ENCODE results near the gene TEDC2. TPM values are rescaled to one million over a fixed set of nuclear protein-coding genes. Genes with fewer than 3 reads are reported as not detected.
A peak's percentile ranks its signal among the peaks of the same experiment; 100 is the strongest.

TEDC2 gene
- total and polyA plus RNA-seq, 10 of the 15 experiments (the other 5 are each of a cell fraction or from before 2014, with no cell fraction given): 0.23 to 47.9 (median 19.1) TPM

DNA sequence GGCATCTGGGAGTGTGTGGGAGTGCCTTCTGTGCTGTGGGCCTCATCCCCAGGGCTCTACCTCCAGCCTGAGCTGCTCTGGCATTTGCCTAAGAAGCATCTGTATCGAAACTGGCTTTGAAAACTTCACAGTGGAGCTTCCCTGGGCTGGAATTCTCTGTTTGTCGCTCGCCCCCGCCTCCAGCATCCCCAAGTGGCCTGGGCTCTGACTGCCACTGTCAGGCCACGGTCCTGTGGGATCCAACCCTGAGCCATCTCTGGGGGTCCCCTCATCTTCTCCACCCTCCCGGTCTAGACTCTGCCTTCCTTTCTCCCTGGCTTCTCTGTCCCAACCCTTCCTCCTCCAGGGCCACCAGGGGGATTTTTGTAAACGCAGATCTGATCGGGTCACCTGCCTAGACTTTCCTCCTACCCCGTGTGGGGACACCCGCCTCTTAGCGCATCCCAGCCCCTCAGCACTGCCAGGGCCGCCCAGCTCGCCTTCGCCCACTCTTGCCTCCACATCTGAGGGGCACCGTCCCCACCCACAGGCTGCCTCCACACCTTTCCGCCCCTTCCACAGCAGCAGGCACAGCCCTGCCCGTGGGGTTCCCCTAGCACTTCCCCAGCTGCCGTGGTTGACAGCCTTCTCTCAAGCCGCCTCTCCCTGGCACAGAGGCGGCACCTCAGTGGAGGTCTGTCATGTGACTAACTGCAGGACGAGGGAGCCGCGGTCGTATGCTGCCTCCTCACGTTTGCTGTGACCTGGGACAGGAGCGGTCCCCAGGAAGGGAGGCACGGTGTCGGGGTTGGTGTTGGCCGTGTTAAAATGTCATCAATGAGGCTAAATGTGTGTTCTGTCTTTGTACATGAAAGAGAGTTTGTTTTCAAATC lies 27.0 kb downstream of the TEDC2 start (continued):
- TF ChIP-seq, protein P1, sequence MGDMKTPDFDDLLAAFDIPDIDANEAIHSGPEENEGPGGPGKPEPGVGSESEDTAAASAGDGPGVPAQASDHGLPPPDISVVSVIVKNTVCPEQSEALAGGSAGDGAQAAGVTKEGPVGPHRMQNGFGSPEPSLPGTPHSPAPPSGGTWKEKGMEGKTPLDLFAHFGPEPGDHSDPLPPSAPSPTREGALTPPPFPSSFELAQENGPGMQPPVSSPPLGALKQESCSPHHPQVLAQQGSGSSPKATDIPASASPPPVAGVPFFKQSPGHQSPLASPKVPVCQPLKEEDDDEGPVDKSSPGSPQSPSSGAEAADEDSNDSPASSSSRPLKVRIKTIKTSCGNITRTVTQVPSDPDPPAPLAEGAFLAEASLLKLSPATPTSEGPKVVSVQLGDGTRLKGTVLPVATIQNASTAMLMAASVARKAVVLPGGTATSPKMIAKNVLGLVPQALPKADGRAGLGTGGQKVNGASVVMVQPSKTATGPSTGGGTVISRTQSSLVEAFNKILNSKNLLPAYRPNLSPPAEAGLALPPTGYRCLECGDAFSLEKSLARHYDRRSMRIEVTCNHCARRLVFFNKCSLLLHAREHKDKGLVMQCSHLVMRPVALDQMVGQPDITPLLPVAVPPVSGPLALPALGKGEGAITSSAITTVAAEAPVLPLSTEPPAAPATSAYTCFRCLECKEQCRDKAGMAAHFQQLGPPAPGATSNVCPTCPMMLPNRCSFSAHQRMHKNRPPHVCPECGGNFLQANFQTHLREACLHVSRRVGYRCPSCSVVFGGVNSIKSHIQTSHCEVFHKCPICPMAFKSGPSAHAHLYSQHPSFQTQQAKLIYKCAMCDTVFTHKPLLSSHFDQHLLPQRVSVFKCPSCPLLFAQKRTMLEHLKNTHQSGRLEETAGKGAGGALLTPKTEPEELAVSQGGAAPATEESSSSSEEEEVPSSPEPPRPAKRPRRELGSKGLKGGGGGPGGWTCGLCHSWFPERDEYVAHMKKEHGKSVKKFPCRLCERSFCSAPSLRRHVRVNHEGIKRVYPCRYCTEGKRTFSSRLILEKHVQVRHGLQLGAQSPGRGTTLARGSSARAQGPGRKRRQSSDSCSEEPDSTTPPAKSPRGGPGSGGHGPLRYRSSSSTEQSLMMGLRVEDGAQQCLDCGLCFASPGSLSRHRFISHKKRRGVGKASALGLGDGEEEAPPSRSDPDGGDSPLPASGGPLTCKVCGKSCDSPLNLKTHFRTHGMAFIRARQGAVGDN (IDR thresholded peaks at IDR 0.05): peak; percentile 45; the same call in 1 of the 2 replicates
- TF ChIP-seq, protein P2, sequence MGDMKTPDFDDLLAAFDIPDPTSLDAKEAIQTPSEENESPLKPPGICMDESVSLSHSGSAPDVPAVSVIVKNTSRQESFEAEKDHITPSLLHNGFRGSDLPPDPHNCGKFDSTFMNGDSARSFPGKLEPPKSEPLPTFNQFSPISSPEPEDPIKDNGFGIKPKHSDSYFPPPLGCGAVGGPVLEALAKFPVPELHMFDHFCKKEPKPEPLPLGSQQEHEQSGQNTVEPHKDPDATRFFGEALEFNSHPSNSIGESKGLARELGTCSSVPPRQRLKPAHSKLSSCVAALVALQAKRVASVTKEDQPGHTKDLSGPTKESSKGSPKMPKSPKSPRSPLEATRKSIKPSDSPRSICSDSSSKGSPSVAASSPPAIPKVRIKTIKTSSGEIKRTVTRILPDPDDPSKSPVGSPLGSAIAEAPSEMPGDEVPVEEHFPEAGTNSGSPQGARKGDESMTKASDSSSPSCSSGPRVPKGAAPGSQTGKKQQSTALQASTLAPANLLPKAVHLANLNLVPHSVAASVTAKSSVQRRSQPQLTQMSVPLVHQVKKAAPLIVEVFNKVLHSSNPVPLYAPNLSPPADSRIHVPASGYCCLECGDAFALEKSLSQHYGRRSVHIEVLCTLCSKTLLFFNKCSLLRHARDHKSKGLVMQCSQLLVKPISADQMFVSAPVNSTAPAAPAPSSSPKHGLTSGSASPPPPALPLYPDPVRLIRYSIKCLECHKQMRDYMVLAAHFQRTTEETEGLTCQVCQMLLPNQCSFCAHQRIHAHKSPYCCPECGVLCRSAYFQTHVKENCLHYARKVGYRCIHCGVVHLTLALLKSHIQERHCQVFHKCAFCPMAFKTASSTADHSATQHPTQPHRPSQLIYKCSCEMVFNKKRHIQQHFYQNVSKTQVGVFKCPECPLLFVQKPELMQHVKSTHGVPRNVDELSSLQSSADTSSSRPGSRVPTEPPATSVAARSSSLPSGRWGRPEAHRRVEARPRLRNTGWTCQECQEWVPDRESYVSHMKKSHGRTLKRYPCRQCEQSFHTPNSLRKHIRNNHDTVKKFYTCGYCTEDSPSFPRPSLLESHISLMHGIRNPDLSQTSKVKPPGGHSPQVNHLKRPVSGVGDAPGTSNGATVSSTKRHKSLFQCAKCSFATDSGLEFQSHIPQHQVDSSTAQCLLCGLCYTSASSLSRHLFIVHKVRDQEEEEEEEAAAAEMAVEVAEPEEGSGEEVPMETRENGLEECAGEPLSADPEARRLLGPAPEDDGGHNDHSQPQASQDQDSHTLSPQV (IDR thresholded peaks at IDR 0.05): no peak
- TF ChIP-seq SPI1 (IDR thresholded peaks at IDR 0.05; ENCODE audit: borderline replicate concordance, insufficient read depth, low read depth, low read length) (peak; percentile 45; the same call in 1 of the 2 replicates), ETV6 (conservative IDR thresholded peaks at IDR 0.05 in 1 of 2, IDR thresholded peaks at IDR 0.05 in 1 of 2; ENCODE audit: borderline replicate concordance in 1 of 2, low read depth in 1 of 2) (no peak), ZNF24 (IDR thresholded peaks at IDR 0.05) (no peak), RFX5 (IDR thresholded peaks at IDR 0.05; ENCODE audit: low read depth, low read length) (no peak), ZNF207 (IDR thresholded peaks at IDR 0.05; ENCODE audit: borderline replicate concordance) (peak; percentile 67; the same call in 1 of the 2 replicates), MYB (IDR thresholded peaks at IDR 0.05; ENCODE audit: borderline replicate concordance, low read depth, low read length) (no peak), BMI1 (IDR thresholded peaks at IDR 0.05; ENCODE audit: borderline replicate concordance) (no peak), MEF2B (IDR thresholded peaks at IDR 0.05; ENCODE audit: partially characterized antibody, poor library complexity, severe bottlenecking) (no peak), IRF3 (IDR thresholded peaks at IDR 0.05) (no peak; the same call in 1 of the 2 replicates), HDAC6 (IDR thresholded peaks at IDR 0.05; ENCODE audit: unreplicated experiment) (no peak), ZNF384 (IDR thresholded peaks at IDR 0.05; ENCODE audit: borderline replicate concordance, low read depth, low read length) (no peak), CEBPZ (IDR thresholded peaks at IDR 0.05; ENCODE audit: low read depth, low read length) (no peak), TBL1XR1 (IDR thresholded peaks at IDR 0.05; ENCODE audit: low read depth, low read length) (no peak)

Data from GM12878 (cell line).